Ishikawa (cell line): ENCODE results near the gene KCNG2.

Source experiments
- CEBPB ChIP-seq: IDR thresholded peaks from 2 replicates; pipeline ENCODE4 v1.6.1; 2012
- CREB1 ChIP-seq: IDR thresholded peaks from 2 replicates; pipeline ENCODE4 v1.6.1; 2012; ENCODE audit warnings: low read depth
- EGR1 ChIP-seq: IDR thresholded peaks from 2 replicates; pipeline ENCODE4 v1.6.1; 2012
- EP300 ChIP-seq: IDR thresholded peaks from 2 replicates; pipeline ENCODE4 v1.6.1; 2012; ENCODE audit warnings: borderline replicate concordance
- FOXM1 ChIP-seq: IDR thresholded peaks from 2 replicates; pipeline ENCODE4 v1.6.1; 2012; ENCODE audit warnings: low read depth, borderline replicate concordance
- NFIC ChIP-seq: IDR thresholded peaks from 2 replicates; pipeline ENCODE4 v1.6.1; 2012
- RAD21 ChIP-seq: IDR thresholded peaks from 2 replicates; pipeline ENCODE4 v1.6.1; 2012; ENCODE audit warnings: low read depth
- TAF1 ChIP-seq: IDR thresholded peaks from 2 replicates; pipeline ENCODE4 v1.6.1; 2012; ENCODE audit warnings: low read depth, mild to moderate bottlenecking
- TCF12 ChIP-seq: IDR thresholded peaks from 2 replicates; pipeline ENCODE4 v1.6.1; 2012; ENCODE audit warnings: low read depth
- TEAD4 ChIP-seq: IDR thresholded peaks from 2 replicates; pipeline ENCODE4 v1.6.1; 2012
- YY1 ChIP-seq: IDR thresholded peaks from 2 replicates; pipeline ENCODE4 v1.6.1; 2012; ENCODE audit warnings: low read depth
- ZBTB7A ChIP-seq: IDR thresholded peaks from 2 replicates; pipeline ENCODE4 v1.6.1; 2012; ENCODE audit warnings: low read depth
- TF ChIP-seq, protein P1 (sequence below): IDR thresholded peaks from 2 replicates; pipeline ENCODE4 v1.6.1; 2012
- TF ChIP-seq, protein P2 (sequence below): IDR thresholded peaks from 2 replicates; pipeline ENCODE4 v1.6.1; 2012
- TF ChIP-seq, protein P3 (sequence below): IDR thresholded peaks from 2 replicates; pipeline ENCODE4 v1.6.1; 2012; ENCODE audit warnings: low read depth, mild to moderate bottlenecking

The KCNG2 gene

DNA sequence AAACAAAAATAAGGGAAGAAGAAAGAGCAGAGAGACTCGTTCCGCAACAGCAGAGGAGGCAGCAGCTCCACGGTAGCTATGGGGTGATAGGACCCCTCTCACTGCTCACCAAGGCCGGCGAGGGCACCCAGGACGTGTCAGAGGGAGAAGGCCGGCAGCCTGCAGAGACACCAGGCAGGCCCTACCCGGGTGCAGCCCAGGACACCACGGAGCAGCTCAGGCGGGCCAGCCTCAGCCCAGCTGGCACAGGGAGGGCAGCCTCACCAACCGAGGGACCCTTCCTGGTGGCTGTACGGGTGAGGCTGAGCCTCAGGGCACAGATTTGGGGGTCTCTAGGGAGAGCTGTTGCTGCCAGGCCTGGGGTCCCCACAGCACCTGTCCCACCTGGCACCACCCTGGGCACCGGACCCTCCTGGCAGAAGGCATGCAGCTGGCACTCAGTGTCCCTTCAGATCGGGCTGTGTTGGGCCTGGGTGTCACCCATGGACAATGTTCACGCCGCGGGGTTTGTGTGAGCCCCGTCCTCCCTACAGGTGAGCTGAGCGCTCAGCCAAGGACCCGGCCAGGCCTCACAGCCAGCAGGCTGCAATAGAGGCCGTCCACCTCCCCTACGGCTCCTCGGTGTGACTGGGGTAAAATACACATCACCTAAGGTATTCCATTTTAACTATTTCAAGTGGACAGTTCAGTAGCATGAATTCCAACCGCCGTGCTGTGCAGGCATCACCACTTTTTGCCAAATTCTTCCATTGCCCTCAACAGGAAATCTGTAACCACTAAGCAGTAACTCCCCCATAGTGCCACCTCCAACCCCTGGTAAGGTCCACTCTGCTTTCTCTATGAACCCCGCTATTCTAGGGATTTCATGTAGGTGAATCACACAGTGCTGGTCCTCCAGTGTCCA, 21.6 kb downstream of the KCNG2 start:
- TF ChIP-seq, protein P1, sequence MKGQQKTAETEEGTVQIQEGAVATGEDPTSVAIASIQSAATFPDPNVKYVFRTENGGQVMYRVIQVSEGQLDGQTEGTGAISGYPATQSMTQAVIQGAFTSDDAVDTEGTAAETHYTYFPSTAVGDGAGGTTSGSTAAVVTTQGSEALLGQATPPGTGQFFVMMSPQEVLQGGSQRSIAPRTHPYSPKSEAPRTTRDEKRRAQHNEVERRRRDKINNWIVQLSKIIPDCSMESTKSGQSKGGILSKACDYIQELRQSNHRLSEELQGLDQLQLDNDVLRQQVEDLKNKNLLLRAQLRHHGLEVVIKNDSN: no peak
- TF ChIP-seq, protein P2, sequence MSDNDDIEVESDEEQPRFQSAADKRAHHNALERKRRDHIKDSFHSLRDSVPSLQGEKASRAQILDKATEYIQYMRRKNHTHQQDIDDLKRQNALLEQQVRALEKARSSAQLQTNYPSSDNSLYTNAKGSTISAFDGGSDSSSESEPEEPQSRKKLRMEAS: no peak
- TF ChIP-seq RAD21: no peak
- TF ChIP-seq NFIC: no peak
- TF ChIP-seq YY1: no peak
- TF ChIP-seq TEAD4: no peak

DNA sequence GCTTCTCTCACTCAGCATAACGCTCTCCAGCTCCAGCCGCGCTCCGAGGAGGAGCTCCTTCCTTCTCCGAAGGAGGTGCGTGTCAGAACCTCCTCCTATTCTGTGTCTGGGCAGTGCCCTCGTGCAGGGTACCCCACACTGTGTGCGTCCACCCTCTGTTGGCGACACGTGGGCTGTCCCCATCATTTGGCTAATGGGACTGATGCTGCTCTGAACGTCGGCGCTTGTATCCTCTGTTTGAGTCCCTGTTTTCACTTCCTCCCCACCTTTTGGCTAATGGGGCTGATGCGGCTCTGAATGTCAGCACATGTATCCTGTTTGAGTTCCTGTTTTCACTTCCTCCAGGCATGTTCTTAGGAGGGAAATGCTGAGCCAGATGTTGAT, 22.2 kb downstream of the KCNG2 start:
- no peak for TF ChIP-seq EP300
- TF ChIP-seq FOXM1: no peak
- TF ChIP-seq EGR1: no peak
- TF ChIP-seq YY1: no peak
- no peak for TF ChIP-seq CREB1
- TF ChIP-seq, protein P3, sequence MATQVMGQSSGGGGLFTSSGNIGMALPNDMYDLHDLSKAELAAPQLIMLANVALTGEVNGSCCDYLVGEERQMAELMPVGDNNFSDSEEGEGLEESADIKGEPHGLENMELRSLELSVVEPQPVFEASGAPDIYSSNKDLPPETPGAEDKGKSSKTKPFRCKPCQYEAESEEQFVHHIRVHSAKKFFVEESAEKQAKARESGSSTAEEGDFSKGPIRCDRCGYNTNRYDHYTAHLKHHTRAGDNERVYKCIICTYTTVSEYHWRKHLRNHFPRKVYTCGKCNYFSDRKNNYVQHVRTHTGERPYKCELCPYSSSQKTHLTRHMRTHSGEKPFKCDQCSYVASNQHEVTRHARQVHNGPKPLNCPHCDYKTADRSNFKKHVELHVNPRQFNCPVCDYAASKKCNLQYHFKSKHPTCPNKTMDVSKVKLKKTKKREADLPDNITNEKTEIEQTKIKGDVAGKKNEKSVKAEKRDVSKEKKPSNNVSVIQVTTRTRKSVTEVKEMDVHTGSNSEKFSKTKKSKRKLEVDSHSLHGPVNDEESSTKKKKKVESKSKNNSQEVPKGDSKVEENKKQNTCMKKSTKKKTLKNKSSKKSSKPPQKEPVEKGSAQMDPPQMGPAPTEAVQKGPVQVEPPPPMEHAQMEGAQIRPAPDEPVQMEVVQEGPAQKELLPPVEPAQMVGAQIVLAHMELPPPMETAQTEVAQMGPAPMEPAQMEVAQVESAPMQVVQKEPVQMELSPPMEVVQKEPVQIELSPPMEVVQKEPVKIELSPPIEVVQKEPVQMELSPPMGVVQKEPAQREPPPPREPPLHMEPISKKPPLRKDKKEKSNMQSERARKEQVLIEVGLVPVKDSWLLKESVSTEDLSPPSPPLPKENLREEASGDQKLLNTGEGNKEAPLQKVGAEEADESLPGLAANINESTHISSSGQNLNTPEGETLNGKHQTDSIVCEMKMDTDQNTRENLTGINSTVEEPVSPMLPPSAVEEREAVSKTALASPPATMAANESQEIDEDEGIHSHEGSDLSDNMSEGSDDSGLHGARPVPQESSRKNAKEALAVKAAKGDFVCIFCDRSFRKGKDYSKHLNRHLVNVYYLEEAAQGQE: no peak
- TF ChIP-seq NFIC: no peak
- no peak for TF ChIP-seq RAD21
- no peak for TF ChIP-seq TCF12
- TF ChIP-seq ZBTB7A: no peak
- no peak for TF ChIP-seq CEBPB
- no peak for TF ChIP-seq TAF1
- TF ChIP-seq, protein P2: no peak
- TF ChIP-seq, protein P1: no peak

DNA sequence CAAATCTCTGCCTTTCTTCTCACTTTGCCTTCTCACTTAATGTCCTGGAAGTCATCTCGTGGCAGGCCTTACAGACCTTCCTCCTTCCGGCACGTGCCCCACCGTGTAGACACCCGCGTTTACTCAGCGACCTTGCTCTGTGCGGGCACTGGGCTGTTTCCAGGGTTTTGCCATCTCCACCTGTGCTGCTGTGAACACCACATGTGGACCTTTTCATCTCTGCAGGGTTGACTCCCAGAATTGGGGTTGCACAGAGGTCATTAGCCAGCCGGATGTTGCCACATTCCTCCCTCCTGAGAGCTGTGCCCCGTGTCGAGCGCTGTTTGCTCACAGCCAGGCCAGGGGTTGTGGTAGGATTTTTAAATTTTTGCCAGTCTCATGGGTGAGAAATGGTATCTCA, 25.4 kb downstream of the KCNG2 start:
- TF ChIP-seq RAD21: no peak
- TF ChIP-seq, protein P1: no peak
- no peak for TF ChIP-seq TCF12
- TF ChIP-seq, protein P3: no peak
- no peak for TF ChIP-seq TEAD4
- no peak for TF ChIP-seq NFIC
- no peak for TF ChIP-seq CEBPB
- no peak for TF ChIP-seq EGR1
- no peak for TF ChIP-seq EP300
- TF ChIP-seq FOXM1: no peak
- no peak for TF ChIP-seq TAF1
- no peak for TF ChIP-seq ZBTB7A
- no peak for TF ChIP-seq CREB1
- TF ChIP-seq, protein P2: no peak
- no peak for TF ChIP-seq YY1

DNA sequence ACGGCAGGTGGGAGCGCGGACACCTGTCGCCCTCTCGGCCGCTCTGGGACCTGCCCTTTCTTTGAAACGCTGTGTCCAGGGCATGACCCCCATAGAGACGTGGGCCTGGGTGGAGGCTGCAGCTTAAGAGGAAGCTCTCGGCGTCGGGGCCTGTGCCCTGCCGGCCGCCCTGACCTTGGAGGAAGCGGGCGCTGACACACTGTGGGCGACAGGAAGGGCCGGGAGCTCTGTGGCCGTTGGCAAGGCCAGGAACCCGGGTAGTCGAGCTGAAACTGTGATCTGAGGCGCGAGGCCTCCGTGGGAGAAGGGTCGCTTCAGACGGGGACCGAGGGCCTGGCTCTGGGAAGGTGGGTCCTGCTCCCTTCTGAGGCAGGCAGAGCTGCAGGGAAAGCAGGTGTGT, 28.2 kb downstream of the KCNG2 start:
- TF ChIP-seq, protein P1: no peak
- TF ChIP-seq ZBTB7A (no peak), RAD21 (no peak), EGR1 (no peak), TAF1 (no peak), TEAD4 (no peak), CREB1 (no peak), NFIC (no peak), TCF12 (no peak)
- TF ChIP-seq, protein P2: no peak
